C4-2B (cell line): ENCODE measurements around the gene NF1.

Experiments
- CTCF ChIP-seq: fragments of 450-650 bp; conservative IDR thresholded peaks from 2 replicates; pipeline ENCODE4 v1.5.1; 2017; ENCODE audit warnings: mild to moderate bottlenecking
- ZFX ChIP-seq: fragments of 450-650 bp; IDR thresholded peaks from 2 replicates; pipeline ENCODE4 v1.6.1; 2017

- TF ChIP-seq CTCF, result no peak
- no peak for TF ChIP-seq ZFX
Observed at GRCh38 chr17:31272236-31272635, 177.5 kb downstream of the NF1 start.
